Fibroblast of skin of scalp (primary cell): ENCODE data around the gene AGK.

Experiments used
- DNase-seq: peaks from one replicate; pipeline ENCODE4 v3.0.0-alpha.2; 2013

AGK gene

DNA sequence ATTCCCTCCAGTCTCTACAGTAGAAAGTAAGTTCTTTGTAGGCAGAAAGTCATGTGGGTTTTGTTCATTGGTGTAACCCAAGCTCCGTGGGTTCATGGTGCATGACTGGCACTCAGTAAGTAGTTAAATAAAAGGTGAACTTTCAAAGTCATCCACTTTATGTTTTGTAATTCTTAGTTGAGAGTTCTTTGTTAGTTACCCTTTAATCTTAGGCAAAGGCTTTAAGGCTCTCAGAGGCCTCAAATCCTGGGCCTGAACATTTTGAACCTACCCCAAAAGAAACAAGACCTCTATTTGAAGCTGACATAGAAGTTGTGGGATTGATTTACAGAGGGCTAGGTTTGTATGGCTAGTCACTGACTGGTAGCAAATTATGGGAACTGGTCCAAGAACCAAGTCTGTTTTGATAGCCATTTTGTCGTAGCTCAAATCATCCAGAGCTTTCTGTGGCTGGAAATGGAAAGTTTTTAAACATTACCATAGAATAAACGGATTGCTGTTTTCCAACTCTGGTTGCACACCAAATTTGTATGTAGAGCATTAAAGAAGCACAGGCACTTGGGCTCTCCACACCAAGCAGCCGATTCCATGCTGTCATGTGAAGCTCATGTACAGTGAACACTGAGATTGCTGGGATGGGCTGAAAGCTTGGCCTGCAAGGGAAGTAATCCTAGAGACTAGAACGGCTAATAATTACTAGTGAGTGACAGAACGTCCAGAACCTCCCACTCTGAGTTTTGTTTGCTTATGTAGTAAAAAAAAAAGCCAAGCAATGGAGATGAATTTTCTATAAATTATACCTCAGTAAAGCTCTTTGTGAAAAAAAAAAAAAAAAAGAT is 97.3 kb downstream of the AGK start:
- no peak for DNase-seq

DNA sequence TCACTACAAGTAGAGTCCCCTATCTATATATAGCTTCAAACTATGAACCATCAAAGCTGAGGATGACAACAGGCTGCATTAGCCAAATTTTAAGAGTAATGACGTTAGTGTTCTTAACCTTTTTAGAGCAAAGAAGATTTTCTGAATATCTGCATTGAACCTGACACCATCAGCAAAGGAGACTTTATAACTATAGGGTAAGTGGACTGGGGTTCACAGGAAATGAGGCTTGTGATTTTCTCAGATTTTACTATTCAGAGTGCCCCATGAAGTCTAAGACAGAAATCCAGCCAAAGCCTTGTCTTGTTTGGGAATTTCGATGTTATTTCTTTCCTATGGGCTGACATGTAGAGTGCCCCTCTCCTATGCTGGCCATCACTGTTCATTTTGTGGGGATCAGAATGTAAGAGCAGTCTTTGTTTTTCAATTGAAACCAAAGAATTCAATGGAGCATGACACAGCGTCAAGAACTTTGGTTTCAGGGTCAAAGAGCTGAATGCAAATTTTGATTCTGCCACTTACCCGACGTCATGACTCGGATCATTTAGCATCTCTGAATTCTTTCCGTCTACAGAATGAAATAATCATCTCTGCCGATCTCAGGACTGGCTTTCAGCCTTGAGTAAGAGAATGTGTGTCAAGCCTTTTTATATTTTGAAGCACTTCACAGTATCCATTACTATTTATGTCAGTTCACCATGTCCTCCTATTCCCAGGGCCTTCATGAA is 98.1 kb downstream of the AGK start:
- no peak for DNase-seq

DNA sequence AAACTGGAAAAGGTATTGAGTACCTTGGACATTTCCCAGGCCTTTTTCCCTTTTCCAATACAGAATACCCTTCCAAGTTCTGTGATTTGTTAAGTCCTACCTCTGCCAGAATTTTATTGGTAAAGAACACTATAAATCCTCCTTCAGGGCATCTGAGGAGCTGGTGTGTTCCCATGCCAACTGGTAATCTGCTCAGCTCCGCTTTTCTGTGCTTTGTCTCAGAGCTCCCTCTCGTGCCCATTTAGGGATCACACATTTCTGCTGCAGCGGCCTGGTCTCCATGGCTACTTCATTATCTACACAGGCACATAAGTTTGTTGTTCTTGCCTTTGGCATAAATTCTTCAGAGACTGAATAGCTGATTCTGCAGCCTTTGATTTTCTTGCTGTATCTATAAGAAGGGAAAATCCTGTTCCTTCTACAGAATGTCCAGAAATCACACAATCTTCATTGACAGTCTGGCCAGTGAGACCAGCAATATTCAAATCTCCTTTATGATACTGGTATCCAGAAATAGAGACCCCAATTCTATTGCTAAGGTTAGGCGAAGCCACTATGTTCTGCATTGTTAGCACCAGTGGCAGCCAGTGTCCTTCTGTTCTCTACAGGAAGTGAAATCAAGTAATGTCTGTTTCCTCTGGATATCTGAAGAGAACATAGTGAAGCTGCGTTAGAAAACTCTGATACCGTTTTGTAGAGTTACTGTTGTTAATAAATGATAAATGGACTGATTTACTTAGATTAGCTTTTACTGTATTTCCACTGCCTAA is 98.8 kb downstream of the AGK start:
- peak; percentile 77 for DNase-seq

DNA sequence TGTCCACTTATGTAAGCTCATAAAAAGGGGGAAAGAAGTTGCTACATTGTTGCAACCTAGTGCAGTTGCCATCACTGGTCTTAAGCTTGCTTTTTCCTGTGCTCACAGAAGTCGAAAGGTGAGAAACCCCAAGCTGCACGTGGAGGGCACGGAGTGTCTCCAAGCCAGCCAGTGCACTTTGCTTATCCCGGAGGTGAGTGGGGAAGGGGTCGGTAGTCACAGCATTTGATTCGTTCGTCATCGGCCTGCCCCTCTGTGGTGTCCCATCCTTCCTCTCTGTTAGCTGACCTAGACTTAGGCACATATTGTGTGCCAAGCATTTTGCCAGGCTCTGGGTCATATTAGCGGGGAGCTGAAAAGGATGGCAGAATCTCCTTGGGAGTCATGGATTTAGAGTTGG is 100.2 kb downstream of the AGK start:
- no peak for DNase-seq

DNA sequence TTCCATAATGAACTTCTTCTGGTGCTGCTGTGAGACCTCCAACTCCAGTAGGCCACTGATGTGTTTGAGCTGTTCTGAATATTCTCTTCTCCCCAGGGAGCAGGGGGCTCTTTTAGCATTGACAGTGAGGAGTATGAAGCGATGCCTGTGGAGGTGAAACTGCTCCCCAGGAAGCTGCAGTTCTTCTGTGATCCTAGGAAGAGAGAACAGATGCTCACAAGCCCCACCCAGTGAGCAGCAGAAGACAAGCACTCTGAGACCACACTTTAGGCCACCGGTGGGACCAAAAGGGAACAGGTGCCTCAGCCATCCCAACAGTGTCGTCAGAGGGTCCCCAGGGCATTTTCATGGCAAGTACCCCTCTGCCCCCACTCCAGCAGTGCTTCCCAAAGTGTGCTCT is 101.5 kb downstream of the AGK start:
- DNase-seq = no peak

DNA sequence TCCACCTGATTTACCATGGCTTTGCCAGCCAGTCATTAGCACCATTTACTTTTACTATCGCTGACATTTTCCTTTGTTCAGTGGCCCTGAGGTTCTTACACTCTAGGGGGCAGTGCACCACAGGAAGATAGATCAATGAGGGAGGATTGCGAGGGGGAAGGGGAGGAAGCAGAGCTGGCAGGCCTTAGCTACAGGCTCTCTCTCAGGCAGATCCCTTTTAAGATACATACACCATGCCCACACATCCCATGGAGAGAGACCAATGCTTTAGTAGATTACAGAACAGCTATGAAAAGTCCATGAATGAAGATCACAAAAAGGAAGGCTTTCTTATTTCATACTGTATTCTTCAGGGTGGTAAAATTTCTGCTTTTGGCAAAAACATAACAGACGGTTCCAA is 103.3 kb downstream of the AGK start:
- peak; percentile 64 for DNase-seq

DNA sequence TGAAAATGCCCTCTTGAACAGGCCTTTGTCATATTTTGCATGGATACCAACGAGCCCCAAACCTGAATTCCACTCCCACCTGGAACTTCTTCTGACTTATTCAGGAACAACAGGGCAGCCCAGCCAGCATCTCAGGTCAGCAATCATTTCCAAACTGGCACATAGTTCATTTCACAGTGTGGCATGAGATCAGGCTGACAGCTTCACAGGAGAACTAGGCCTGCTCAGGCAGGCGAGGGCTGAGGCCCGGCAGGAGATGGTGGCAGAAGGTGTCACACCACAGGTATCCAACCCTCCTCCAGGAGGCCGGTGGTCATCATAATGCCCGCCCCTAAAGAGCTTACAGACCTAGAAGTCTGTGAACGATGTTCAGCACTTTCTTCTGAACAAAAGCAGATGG is 108.3 kb downstream of the AGK start:
- no peak for DNase-seq

DNA sequence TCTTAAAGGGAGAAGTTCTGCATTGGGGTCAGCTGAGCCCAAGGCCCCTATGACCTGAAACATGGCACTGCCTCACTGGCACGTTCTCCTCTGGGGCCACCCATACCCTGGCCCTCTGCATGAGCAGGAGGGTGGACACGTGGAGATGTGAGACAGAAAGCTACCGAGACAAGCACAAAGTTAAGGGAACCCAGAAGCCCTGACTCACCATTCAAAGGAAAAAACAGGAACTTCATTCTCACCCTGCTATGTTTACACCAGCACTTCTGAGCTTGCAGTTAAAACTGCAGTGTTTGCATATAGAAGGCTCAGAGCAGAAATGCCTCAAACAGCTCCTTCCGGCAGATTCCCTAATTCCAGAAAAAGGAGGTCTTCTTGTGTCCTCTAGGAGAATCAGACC is 109.0 kb downstream of the AGK start:
- DNase-seq = no peak

DNA sequence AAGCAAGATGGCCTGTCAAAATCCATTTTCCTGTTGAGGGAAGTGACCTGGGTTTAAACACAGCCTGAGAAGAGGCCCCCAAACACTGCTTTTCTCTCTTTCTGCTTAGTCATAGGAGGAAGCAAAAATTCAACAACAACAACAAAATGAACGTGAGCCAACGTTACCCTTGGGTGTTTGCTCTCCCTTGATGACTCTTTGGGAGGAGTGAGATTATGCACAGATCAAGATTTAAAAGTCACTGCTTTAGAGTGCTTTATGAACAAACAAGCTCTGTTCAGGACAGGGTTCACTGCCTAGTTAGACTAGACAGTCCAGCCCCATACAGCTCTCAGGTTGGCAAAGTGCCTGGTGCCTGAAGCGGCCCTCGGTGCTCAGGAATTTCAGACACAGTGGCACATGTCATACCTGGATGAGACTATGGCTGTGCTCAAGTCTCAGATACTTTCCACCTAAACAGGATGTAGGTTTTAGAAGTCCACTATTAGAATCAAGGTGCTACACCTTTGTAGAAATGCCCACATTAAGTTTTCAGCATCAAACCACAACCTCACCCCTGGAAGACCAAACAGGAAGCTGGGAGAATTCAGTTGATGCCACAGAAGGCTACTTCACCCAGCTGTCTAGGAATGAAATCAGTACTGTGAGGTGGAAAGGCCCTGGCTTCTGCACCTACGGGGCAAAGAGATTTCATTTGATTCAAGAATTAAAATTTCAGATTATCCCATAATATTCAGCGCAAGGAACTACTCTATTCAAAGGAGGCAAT is 112.1 kb downstream of the AGK start:
- DNase-seq = no peak

DNA sequence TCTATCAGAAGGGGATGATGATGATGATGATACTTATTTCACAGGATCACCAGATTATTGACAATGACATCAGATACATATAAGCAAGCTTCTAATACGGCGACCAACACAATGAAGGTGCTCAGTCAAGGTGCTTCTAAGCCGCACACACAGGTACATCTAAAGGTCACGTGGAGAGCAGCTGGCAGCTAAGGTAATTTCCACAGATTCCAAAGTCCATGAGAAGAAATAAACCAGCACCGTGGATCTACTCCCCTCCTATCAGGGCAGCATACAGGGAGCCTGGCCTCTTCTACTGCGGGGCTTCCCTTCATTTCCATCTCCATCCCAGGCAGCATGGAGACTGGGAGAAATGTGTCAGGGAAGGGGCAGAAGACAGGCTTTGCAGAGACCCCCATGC is 113.2 kb downstream of the AGK start:
- no peak for DNase-seq

DNA sequence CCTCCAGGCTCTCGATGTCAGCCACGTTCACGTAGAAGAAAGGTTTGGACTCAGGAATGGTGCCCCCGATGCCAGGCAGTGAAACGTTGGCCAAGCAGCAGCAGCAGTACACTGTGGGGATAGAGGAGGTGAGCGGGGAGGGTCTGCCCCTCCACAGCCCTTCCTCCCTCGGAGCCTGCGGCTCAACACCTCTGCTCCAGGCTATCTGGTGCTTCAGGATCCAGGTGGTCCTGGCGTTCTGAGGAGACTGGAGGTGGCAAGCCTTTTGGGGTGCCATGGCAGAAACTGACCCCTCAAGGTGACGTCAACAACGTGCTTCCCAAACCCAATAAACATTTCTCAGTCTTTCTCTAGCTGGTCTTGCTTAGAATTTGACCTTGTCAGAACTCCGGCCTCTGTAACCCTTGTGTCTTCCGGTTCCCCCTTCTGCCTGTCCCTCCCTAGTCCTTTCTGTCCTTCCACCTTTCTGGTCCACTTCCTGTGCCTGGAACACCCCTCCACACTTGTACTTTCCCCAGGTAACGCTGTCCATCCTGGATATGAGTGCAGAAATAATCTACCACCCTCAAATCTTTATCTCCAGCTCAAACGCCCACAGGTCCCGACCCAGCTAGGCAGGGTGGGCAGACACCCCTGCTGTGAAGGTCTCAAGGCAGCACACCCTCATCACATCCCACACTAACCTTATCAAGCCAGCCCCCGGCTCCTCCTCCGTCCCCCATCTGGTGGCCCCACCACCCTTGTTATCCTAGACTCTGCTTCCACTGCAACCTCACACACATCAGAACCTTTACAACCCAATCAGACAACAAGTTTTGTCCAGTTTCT is 114.2 kb downstream of the AGK start:
- DNase-seq = no peak

DNA sequence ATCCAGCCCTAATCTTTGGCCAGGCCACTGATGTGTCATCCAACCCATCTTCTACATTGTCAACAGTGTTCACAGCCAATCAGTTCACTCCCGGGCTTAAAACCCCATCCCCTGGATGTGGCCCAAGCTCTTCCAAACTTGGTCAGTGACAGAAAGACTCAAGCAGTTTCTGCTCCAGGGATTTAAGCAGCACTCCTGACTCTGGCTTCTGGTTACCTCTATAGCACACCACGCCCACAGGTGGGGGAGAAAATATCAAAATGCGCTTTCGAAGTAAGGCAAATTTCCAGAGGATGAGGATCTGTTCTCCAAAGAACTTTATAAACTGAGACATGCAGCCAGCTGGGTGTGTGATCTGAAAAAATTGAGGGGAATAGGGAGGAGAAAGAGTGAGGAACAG is 114.9 kb downstream of the AGK start:
- DNase-seq = no peak

DNA sequence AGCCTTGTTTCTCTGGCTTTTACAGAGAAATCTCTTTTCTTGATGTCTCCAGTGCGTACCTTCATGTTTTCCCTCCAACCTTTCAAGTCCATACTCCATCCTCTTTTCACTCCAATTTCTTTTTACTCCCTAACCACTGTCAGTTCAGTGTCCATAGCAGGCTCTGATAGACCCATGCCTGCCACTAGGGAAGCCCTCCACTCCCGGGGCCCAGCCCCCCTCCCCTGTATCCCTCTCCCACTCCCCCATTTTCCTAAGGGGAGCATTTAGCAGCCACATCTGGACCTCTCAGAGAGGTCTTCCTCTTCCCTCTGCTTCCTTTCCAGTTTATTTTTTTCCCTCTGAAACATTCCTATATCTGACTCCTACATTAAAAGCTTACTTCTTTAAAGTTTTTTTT is 117.6 kb downstream of the AGK start:
- DNase-seq = no peak

DNA sequence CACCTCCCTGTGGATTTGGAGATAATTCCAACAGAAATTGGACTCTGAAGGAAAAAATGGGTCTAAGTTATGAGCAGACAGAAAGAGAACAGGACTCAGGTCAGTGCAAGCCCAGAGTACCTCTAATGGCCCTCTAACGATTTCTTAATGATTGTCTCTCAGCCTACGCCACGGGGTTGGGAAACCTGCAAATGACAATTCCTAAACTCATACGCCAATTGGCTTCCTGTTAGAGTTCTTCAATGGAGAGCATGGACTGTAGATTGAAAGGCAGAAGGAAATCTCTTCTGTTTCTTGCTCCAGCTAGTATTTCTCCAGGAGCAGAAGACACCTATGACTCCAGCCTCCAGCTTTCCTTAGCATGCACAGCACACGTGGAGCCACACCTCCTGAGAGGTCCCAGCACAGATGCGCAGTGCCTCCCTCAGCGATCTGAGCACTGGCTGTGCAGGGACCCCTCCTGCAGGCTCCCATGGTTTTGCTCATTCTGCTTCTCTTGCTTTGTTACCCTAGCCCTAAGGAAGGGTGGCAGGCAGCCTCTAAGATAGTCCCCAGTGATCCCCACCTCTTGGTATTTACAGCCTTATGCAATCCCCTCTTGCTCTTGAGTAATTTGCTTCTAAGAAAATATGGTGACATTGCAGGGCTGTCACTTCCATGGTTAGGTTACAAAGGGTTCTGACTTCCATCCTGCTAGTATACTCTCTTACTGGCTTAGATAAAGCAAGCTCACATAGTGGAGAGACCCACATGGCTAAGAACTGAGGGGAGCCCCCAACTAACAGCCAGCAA is 120.7 kb downstream of the AGK start:
- no peak for DNase-seq

DNA sequence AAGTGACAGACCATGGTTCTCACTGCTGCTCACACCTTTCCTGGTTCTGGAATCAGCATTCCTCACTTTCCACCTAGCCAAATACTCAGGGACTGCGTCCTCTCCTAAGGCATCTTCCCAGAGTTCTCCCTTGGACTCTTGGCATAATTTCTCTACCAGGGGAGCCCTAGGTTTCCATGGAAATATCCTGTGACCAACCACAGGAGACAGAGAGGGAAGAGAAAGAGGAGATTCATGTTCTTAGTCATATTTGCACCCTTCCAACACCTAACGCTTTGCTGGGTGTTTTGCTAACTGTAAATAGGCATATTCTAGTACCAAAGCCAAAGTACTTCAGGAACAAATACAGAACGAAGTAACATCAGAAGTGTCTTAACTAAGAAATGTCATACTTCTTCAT is 122.1 kb downstream of the AGK start:
- DNase-seq = no peak

DNA sequence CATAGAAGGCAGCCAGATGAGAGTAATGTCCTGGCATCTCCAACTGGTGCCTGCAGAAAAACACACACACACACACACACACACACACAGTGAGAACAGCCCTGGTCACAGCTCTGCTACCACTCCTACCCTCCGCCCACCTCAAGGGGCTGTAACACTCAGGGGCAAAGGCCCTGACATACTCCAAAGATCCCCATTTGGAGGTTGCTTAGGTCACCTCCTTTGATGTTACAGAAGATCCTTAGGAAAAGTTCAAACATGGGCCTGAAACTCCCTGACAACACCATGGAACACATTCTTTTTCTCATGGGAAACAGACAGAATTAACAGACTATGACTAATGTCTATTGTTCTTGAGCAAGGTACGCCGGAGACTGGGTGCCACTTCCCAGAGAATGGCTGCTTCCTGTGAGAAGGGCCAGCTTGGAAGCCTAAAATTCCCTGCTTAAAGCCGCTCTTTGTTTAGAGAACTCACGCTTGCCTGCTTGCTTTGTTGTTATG is 123.0 kb downstream of the AGK start:
- no peak for DNase-seq

DNA sequence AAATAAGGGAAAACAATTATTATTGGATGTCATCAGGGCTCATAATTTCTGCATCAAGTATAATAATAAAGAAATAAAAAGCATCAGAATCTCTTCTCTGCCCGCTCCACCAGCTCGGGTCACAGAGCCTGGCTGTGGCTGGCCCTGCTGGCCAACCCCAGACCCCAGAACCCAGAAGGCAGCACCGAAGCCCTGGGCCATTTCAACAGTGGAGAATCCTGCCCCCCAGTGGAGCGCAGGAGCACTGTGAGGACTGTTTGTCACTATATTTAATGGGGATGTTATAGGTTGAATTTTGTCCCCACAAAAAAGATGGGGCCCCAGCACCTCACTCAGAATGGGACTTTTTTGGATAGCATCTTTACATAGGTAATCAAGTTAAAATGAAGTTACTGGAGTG is 123.5 kb downstream of the AGK start:
- DNase-seq = no peak

DNA sequence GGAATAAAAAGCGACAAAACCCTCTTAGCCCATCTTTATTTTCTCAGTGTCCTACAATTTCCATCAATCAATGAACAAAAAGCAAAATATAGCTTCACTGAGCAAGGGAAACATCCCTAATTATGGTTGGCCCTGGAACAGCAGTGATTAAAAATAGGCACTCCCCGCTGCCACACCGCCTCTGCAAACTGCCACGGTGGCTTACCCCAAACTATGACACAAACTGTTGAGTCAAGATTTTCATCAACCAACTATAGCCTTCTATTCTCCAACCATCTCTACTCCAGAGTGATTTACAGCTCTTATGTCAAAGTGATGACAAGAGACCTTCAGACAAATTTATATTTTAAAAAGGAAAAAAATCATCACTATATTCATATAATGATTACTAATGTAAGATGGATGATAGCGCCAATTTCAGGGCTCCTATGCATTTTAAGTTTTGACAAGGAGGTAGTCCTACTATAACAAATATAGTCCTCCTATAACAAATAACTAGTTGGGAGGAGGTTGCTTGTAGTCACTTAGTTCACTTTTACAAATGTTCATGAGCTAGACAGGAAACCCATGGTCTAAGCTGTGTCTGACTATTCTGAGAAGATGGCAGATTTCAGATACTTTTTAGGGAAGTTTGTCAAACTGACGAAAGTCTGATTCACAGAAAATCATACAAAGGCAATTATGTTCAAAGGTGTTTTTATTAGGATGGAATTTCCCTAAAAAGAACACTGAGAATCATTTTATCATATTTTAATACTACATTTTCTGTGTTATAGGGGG is 124.4 kb downstream of the AGK start:
- no peak for DNase-seq

DNA sequence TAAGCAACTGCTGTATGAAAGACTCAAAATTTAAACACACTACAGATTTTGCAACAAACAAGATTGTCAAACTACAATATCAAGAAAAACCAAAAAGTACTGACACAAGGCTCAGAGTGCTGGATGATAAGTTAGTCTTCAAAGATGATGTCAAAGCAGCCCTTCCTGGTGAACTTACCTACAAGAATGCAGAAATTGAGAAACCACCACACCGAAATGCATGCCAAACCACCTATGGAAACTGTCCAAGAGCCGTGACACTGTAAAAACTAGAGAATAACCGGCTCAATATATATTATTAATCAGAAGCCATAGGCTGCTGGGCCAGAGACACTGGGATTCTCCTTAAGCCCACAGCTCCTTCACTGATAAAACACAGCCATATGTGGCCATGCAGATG is 125.4 kb downstream of the AGK start:
- no peak for DNase-seq

DNA sequence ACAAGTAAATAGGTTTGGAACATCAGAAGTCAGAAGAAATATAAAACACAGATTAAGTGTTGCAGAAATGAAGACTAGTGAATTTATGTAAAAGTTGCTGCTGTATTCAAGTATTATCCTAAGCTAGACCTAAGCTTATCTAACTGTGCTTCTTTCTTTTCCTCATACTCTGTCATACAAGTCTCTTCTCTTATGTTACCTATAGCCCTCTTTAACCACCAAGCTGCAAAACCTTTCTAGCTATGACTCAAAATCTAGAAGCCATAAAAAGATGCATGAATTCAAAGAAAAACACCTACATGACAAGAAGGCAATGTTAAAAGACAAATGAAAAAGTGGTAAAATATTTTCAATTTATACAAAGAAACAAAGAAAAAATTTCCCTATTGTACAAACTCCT is 127.8 kb downstream of the AGK start:
- no peak for DNase-seq
